Osteocyte (in vitro differentiated cells): ENCODE results near the gene MXI1. TPM values are rescaled to one million over a fixed set of nuclear protein-coding genes. Genes with fewer than 3 reads are reported as not detected.

Experiments
- DNase-seq: peaks from one replicate; pipeline ENCODE4 v3.0.0; 2021; ENCODE audit warnings: mixed read lengths; ENCODE audit not compliant: unreplicated experiment; ENCODE audit errors: extremely low spot score
- H3K27ac Mint-ChIP-seq: one replicate; pipeline ENCODE4 v1.8.0; 2021; ENCODE audit warnings: mild to moderate bottlenecking, mixed read lengths; ENCODE audit not compliant: unreplicated experiment
- H3K27me3 Mint-ChIP-seq: one replicate; pipeline ENCODE4 v1.8.0; 2021; ENCODE audit warnings: mixed read lengths; ENCODE audit not compliant: unreplicated experiment
- H3K36me3 Mint-ChIP-seq: one replicate; pipeline ENCODE4 v1.8.0; 2021; ENCODE audit warnings: mixed read lengths; ENCODE audit not compliant: unreplicated experiment
- H3K4me1 Mint-ChIP-seq: one replicate; pipeline ENCODE4 v1.8.0; 2021; ENCODE audit warnings: mixed read lengths; ENCODE audit not compliant: unreplicated experiment
- H3K4me3 Mint-ChIP-seq: one replicate; pipeline ENCODE4 v1.8.0; 2021; ENCODE audit warnings: mild to moderate bottlenecking, moderate library complexity, mixed read lengths; ENCODE audit not compliant: unreplicated experiment
- H3K9me3 Mint-ChIP-seq: one replicate; pipeline ENCODE4 v1.8.0; 2021; ENCODE audit warnings: mixed read lengths; ENCODE audit not compliant: unreplicated experiment
- CTCF ChIP-seq: fragments of 200-600 bp; sonication (generic); IDR thresholded peaks from 2 replicates; pipeline ENCODE4 v1.5.0; 2021; ENCODE audit warnings: antibody characterized with exemption, mild to moderate bottlenecking, moderate library complexity
- total RNA-seq: library from RNA; stranded (reverse); gene quantifications from 2 replicates; pipeline ENCODE4 v1.2.1, GENCODE V29; 2021

The MXI1 gene
- total RNA-seq, 1 donor from 2014 or later, result 32.2 TPM

DNA sequence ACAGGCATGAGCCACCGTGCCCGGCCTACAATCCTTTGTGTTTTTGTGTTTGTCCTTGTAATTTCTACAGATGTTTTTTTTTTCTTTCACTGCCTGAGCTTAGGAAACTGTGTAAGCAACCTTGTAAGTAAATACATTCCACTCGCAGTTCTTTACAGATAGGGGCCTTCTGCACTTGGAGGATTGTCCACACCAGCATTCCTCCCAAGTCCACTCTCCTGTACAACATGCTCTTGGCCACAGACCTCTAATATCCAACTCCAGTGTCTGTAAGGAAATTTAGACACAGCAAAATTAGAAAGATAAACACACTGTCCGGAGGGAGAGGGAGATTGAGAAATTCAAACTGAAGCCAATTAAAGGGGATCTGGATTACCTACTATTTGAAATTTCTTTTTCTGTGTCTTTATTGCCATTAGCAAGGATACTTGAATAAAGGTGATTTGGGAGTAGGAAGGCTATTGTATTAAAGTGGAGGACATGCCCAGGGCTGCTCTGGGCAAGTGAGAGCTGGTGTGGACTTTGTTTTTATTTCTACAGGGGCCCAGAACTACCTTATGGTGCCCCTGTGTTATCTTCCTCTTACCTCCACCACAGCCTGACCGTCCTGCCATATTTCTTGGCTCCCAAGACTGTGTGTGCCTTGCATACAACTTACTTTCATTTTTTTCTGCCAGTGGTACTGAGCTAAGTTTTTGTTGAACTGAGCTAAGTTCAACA, 9.7 kb downstream of the MXI1 start:
- Mint-ChIP-seq H3K36me3 (no peaks in the 10 kb centered on the region), H3K9me3 (no peaks in the 10 kb centered on the region), H3K27ac (no peak overlapping the region), H3K4me1 (peaks cover 31% of the 10 kb centered on the region), H3K27me3 (no peaks in the 10 kb centered on the region), H3K4me3 (no peak overlapping the region)
- no peak for TF ChIP-seq CTCF
- no peak for DNase-seq

- Mint-ChIP-seq H3K4me1 (peaks cover 34% of the 10 kb centered on the region), H3K9me3 (no peaks in the 10 kb centered on the region), H3K27ac (no peak overlapping the region), H3K36me3 (no peaks in the 10 kb centered on the region), H3K27me3 (no peaks in the 10 kb centered on the region), H3K4me3 (no peak overlapping the region)
- DNase-seq, result no peak
- no peak for TF ChIP-seq CTCF
Measured at GRCh38 chr10:110217662-110218008, 10.2 kb downstream of the MXI1 start.

- no peak overlapping the region for H3K27ac Mint-ChIP-seq
- H3K4me1 Mint-ChIP-seq, result peaks cover 32% of the 10 kb centered on the region
- H3K9me3 Mint-ChIP-seq, result no peaks in the 10 kb centered on the region
- no peak for DNase-seq
- no peaks in the 10 kb centered on the region for H3K36me3 Mint-ChIP-seq
- TF ChIP-seq CTCF, result no peak
- no peak overlapping the region for H3K4me3 Mint-ChIP-seq
- H3K27me3 Mint-ChIP-seq, result no peaks in the 10 kb centered on the region
Measured at GRCh38 chr10:110218632-110219031, 11.2 kb downstream of the MXI1 start.

- TF ChIP-seq CTCF, result no peak
- H3K27ac Mint-ChIP-seq, result no peak overlapping the region
- H3K27me3 Mint-ChIP-seq, result no peaks in the 10 kb centered on the region
- H3K9me3 Mint-ChIP-seq, result no peaks in the 10 kb centered on the region
- no peak overlapping the region for H3K4me3 Mint-ChIP-seq
- DNase-seq, result no peak
- peaks cover 26% of the 10 kb centered on the region for H3K4me1 Mint-ChIP-seq
- no peaks in the 10 kb centered on the region for H3K36me3 Mint-ChIP-seq
Measured at GRCh38 chr10:110219884-110220283, 12.5 kb downstream of the MXI1 start.

DNA sequence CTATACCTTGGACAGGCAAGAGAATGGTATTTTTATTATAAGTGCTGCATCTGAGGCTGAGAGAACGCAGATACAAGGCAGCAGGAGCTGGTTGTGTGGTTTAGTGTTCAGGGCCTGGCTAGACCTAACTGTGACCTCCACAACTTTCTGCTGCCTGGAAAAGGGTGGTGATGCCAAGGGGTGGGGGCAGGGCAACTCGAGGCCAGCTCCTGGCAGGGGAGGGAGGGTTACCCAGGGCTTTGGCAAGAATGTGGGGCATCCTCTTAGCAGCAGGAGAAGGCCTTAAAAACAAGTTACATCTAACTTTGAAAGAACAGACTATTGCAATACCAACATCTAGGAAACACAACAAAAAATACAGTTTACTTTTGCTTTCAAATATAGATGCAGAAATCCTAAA, 13.0 kb downstream of the MXI1 start:
- Mint-ChIP-seq H3K27ac (no peak overlapping the region), H3K4me3 (no peak overlapping the region), H3K36me3 (no peaks in the 10 kb centered on the region), H3K4me1 (peaks cover 30% of the 10 kb centered on the region), H3K9me3 (no peaks in the 10 kb centered on the region), H3K27me3 (no peaks in the 10 kb centered on the region)
- no peak for TF ChIP-seq CTCF
- DNase-seq, result no peak
